IPS-18c (cell line): ENCODE data around the gene EMD.

ENCODE experiments used
- H3K4me3 ChIP-seq: 2 replicates; pipeline ENCODE4 v1.7.0; 2013; ENCODE audit warnings: low read depth, mild to moderate bottlenecking, low read length, moderate library complexity; ENCODE audit not compliant: insufficient read depth
- H3K9me3 ChIP-seq: one replicate; pipeline ENCODE4 v1.6.1; 2013; ENCODE audit warnings: mild to moderate bottlenecking, low read length, moderate library complexity; ENCODE audit not compliant: control insufficient read depth, insufficient read depth

Gene EMD

GRCh38 chrX:154353172-154353843 lies 25.8 kb upstream of the EMD start:
- Histone ChIP-seq H3K9me3 (peaks cover 29% of the 10 kb centered on the region), H3K4me3 (no peak overlapping the region)

GRCh38 chrX:154354013-154354412 lies 25.1 kb upstream of the EMD start:
- Histone ChIP-seq H3K4me3 (no peak overlapping the region), H3K9me3 (peaks cover 28% of the 10 kb centered on the region)

GRCh38 chrX:154354516-154354915 lies 24.6 kb upstream of the EMD start:
- H3K4me3 ChIP-seq = no peak overlapping the region
- H3K9me3 ChIP-seq = peaks cover 28% of the 10 kb centered on the region

- H3K4me3 ChIP-seq = no peak overlapping the region
- H3K9me3 ChIP-seq = peaks cover 22% of the 10 kb centered on the region
Measured at GRCh38 chrX:154355094-154355775, 23.9 kb upstream of the EMD start.

- Histone ChIP-seq H3K9me3 (peaks cover 22% of the 10 kb centered on the region), H3K4me3 (no peak overlapping the region)
Measured at GRCh38 chrX:154355776-154356140, 23.3 kb upstream of the EMD start.

- Histone ChIP-seq H3K9me3 (peaks cover 21% of the 10 kb centered on the region), H3K4me3 (no peak overlapping the region)
Measured at GRCh38 chrX:154356596-154356995, 22.5 kb upstream of the EMD start.

- Histone ChIP-seq H3K9me3 (peaks cover 21% of the 10 kb centered on the region), H3K4me3 (no peak overlapping the region)
Measured at GRCh38 chrX:154357205-154357604, 21.9 kb upstream of the EMD start.

GRCh38 chrX:154358011-154358410 lies 21.1 kb upstream of the EMD start:
- no peak overlapping the region for H3K4me3 ChIP-seq
- H3K9me3 ChIP-seq = peaks cover 17% of the 10 kb centered on the region

- Histone ChIP-seq H3K4me3 (no peak overlapping the region), H3K9me3 (peaks cover 15% of the 10 kb centered on the region)
Measured at GRCh38 chrX:154358829-154359228, 20.3 kb upstream of the EMD start.

- peaks cover 20% of the 10 kb centered on the region for H3K9me3 ChIP-seq
- no peak overlapping the region for H3K4me3 ChIP-seq
Measured at GRCh38 chrX:154359362-154360154, 19.5 kb upstream of the EMD start.

GRCh38 chrX:154360155-154360713 lies 18.9 kb upstream of the EMD start:
- H3K4me3 ChIP-seq = no peak overlapping the region
- H3K9me3 ChIP-seq = peaks cover 20% of the 10 kb centered on the region

- H3K9me3 ChIP-seq = peaks cover 20% of the 10 kb centered on the region
- H3K4me3 ChIP-seq = no peak overlapping the region
Measured at GRCh38 chrX:154362085-154362742, 16.9 kb upstream of the EMD start.

GRCh38 chrX:154363706-154364439 lies 15.2 kb upstream of the EMD start:
- Histone ChIP-seq H3K9me3 (peaks cover 19% of the 10 kb centered on the region), H3K4me3 (no peak overlapping the region)

GRCh38 chrX:154365052-154365600 lies 14.0 kb upstream of the EMD start:
- no peak overlapping the region for H3K4me3 ChIP-seq
- peaks cover 25% of the 10 kb centered on the region for H3K9me3 ChIP-seq

- Histone ChIP-seq H3K9me3 (peaks cover 27% of the 10 kb centered on the region), H3K4me3 (no peak overlapping the region)
Measured at GRCh38 chrX:154365997-154366665, 13.0 kb upstream of the EMD start.

GRCh38 chrX:154366666-154367055 lies 12.4 kb upstream of the EMD start:
- peaks cover 27% of the 10 kb centered on the region for H3K9me3 ChIP-seq

More at GRCh38 chrX:154366666-154367055, 12.4 kb upstream of the EMD start:
- H3K4me3 ChIP-seq = no peak overlapping the region
